WTC11 (cell line): ENCODE data around the gene CDK10.

Source experiments
- CTCF ChIP-seq: fragments of 200-600 bp; IDR thresholded peaks from 2 replicates; pipeline ENCODE4 v1.8.0; 2022; ENCODE audit warnings: antibody characterized with exemption
- E2F4 ChIP-seq: sonication (generic); formaldehyde crosslinking; IDR thresholded peaks from 2 replicates; pipeline ENCODE4 v1.8.1; 2022; ENCODE audit warnings: low read depth, mild to moderate bottlenecking, moderate library complexity, missing genetic modification reagents, borderline replicate concordance
- FOXK1 ChIP-seq: sonication (generic); formaldehyde crosslinking; IDR thresholded peaks from 2 replicates; pipeline ENCODE4 v1.8.0; 2022; ENCODE audit warnings: mild to moderate bottlenecking, moderate library complexity, missing genetic modification reagents
- JUN ChIP-seq: sonication (generic); formaldehyde crosslinking; IDR thresholded peaks from 2 replicates; pipeline ENCODE4 v1.8.0; 2023; ENCODE audit warnings: mild to moderate bottlenecking, missing genetic modification reagents
- PRDM15 ChIP-seq: sonication (generic); formaldehyde crosslinking; IDR thresholded peaks from 2 replicates; pipeline ENCODE4 v1.8.0; 2022; ENCODE audit warnings: missing genetic modification reagents
- USF1 ChIP-seq: sonication (generic); formaldehyde crosslinking; IDR thresholded peaks from 2 replicates; pipeline ENCODE4 v1.8.0; 2022; ENCODE audit warnings: mild to moderate bottlenecking, missing genetic modification reagents

- TF ChIP-seq FOXK1 = no peak
- no peak for TF ChIP-seq JUN
- no peak for TF ChIP-seq CTCF
- no peak for TF ChIP-seq PRDM15 (CRISPR knock-in tag)
- TF ChIP-seq USF1 (CRISPR knock-in tag) = no peak
- TF ChIP-seq E2F4 (CRISPR knock-in tag) = no peak
Measured at GRCh38 chr16:89706518-89707260, 20.2 kb downstream of the CDK10 start.
